GM19397 (cell line): ENCODE measurements around the gene STK26.
A peak's percentile ranks its signal among the peaks of the same experiment; 100 is the strongest.
"Not testable (repeated sequence)": the region's sequence is repeated elsewhere in the genome, so short reads cannot be mapped to it uniquely, and the experiment has no call there.

Experiments
- ATAC-seq: cut with Tn5 transposase; IDR thresholded peaks from one replicate; pipeline ENCODE4 v1.9.1; 2021; ENCODE audit warnings: mild to moderate bottlenecking, moderate library complexity; ENCODE audit not compliant: unreplicated experiment

The STK26 gene

GRCh38 chrX:132022967-132023895 is at the start of gene STK26:
Gene STK26 (plus strand): TSS chrX:132023302. CDS start chrX:132023618, 316 bp downstream.
- peak; percentile 84 for ATAC-seq

DNA sequence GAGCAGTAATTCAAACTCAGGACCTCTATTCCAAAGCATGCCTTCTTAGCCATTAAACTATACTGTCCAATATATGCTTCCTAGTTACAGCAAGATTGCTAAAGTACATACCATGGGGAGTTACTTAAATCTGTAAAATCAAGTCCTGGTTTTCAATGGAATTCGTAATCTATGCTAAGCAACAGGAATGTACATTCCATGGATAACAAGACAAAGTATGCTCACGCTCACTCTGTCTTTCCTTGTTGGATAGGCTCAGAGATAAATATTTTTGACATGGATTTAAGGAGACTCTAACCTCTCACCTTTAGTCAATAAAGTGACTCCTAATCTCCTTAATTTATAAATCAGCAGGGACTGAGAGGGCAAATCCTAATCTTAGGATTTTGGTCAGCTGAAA is 47.3 kb upstream of the STK26 start:
- no peak for ATAC-seq

- ATAC-seq = no peak
Measured at GRCh38 chrX:131977619-131978018, 45.5 kb upstream of the STK26 start.

DNA sequence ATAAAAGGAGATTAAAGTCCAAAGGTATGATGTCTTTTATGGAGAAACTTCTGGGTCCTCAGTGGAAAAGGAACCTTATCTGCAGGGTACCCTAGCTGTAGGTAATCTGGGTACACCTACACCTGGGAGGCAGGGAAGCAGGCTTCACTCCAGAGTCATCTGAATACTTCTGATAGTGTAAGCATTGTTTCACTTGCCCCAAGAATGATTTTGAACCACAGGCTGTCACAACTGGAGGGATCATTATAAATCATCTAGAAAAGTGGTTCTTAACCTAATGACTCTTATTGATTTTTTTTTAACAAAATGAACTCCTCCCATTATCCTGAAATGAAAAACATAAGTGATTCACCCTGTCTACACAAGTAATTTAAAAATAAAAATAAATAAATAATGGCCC is 44.0 kb upstream of the STK26 start:
- no peak for ATAC-seq

DNA sequence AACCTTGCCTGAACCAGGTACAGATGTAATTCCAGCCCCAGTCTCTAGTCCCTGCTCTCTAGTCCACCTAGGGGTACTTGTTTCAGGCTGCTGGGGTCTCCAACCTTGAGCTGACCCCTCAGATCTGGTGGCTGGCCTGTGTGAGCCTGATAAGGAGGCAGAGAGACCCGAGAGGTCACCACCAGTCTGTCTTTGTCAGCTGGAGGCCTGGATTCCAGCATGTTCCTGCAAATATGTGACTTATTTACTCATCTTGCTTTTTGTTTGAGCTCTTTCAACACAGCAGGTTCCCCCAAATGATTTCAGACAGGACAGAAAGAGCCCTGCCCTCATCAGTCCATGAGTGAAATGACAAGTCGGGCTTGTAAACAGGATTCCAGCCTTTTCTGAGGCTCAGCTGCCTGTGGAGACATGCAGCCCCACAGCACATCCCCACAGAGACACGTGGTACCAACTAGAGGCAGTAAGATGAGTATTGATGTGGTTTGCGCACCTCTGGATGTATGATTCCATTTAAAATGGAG is 37.5 kb upstream of the STK26 start:
- ATAC-seq = no peak

DNA sequence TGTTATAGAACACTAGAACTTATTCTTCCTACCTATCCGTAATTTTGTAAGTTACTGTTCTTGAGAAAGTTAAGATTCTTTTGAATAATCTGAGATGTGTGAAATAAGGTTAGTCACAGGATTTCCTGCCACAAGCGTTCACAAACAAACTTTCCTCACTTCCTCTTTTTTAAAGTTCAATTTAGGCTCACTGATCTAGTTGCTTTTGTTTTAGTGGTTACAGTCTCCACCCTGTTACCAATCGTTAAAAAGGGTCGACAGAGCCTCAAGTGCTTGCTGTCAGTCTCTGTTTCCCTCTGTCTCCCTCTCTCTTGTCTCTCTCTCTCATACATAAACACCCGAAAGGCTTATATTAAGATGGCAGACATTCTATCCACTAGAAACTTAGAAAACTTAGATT is 35.9 kb upstream of the STK26 start:
- peak; percentile 98 for ATAC-seq

DNA sequence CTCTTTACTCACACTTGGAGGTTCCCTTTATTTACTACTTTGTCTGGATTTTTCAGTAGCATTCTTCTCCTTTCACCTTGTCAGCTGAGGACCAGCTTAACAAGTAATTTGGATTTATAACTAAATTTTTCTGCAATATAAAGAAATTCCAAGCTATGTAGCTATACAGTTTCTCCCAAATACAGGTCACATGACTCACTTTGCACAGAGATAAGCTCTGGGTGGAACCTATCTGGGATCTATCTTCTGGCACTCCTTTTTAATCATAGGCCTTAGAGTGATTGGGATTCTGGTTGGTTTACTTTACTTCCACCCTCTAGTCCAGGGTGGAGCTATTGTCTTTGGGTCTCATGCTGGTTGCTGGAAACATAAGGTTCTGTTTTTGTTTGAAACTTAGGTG is 34.9 kb upstream of the STK26 start:
- no peak for ATAC-seq

DNA sequence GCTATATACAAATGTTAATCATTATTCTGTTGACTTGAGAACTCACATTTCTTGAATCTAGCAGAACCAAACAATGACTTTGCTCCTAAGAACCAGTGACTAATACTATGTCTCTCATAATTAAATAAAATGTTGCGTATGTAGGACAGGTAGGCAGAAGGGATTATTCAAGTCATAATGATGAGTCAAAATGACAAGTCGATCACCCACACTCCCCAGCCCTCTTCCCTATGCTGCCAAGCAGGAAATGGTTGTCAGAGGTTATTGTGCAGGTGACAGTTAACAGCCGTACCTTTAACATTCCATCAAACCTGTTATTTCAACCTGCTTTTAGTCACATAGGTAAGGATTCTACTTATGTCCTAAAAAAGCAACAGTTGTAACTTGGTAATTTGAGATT is 22.0 kb upstream of the STK26 start:
- ATAC-seq = no peak

- no peak for ATAC-seq
Measured at GRCh38 chrX:132004728-132005127, 18.4 kb upstream of the STK26 start.

GRCh38 chrX:132009350-132009749 is 13.8 kb upstream of the STK26 start:
- no peak for ATAC-seq

DNA sequence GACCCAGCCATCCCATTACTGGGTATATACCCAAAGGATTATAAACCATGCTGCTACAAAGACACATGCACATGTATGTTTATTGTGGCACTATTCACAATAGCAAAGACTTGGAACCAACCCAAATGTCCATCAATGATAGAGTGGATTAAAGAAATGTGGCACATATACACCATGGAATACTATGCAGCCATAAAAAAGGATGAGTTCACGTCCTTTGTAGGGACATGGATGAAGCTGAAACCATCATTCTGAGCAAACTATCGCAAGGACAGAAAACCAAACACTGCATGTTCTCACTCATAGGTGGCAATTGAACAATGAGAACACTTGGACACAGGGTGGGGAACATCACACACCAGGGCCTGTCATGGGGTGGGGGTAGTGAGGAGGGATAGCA is 12.9 kb upstream of the STK26 start:
- not testable (repeated sequence) for ATAC-seq

GRCh38 chrX:132015875-132016274 is 7.2 kb upstream of the STK26 start:
- ATAC-seq = no peak

DNA sequence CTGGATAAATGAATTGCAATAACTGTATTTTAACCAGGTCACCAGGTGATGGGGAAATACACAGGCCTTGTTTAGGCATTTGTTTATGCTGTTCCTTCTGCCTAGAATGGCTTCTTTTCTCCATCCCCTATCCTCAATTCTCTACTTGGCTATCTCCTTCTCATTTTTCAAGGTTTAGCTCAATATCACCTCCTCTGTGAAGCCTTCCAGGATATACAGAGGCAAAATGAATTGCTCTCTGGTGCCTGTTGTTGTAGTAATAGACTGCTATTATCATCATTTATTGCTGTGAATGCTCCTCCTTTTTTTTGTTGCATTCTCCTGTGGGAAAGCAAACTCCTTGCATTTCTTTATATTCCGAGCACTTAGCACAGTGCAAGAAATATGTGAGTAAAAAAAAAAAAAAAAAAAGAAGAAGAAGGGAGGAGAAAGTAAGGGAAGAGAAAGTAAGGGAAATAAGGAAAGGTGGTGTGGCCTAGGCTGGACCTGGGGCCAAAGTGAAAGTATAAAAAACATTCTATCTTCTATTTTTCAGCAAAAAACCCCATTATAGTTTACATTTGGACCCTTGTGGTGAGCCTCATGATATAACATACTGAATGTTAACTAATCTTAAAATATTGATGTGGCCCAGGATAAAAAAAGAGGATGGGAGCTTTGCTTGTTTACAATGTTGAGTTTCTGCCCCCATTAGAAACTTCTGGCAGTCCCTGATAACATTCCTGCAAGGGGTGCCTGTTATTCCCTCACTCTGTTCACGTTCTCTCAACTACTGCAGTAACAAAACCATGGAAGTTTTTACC is 6.3 kb upstream of the STK26 start:
- ATAC-seq = no peak

DNA sequence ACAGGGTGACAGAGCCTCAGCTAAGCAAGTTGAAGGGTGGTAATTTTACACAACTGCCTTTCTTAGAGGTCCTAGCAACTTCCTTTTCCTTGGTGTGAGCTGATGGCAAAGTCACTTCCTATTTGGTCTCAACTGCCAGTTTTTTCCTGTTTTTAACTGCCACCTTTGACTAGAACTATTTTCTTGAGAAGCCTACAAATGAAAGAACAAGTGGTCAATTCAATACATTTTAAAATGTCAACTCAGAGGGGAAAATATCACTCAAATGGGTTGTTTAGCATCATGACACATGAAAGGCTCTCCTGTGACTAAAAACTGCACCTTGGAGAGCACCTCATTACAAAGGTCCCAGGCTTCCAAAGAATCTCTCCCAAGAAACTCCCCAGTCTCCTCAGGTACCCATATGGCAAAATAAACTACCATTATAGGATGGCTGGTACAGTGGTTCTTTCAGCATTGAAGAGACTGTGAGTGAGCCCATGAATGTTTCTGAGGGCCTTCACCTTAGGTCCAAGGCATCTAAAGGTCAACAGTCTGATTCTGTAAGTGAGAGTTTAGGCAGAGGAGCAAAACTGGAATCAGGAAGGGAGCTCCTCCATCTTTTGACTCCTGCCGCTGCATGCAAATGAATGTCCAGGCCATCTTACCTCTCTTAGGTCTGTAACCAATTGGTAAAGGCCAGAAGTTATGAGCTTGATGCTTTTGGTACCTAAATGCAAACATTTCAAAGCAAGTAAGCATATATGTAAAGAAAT is 5.5 kb upstream of the STK26 start:
- no peak for ATAC-seq

DNA sequence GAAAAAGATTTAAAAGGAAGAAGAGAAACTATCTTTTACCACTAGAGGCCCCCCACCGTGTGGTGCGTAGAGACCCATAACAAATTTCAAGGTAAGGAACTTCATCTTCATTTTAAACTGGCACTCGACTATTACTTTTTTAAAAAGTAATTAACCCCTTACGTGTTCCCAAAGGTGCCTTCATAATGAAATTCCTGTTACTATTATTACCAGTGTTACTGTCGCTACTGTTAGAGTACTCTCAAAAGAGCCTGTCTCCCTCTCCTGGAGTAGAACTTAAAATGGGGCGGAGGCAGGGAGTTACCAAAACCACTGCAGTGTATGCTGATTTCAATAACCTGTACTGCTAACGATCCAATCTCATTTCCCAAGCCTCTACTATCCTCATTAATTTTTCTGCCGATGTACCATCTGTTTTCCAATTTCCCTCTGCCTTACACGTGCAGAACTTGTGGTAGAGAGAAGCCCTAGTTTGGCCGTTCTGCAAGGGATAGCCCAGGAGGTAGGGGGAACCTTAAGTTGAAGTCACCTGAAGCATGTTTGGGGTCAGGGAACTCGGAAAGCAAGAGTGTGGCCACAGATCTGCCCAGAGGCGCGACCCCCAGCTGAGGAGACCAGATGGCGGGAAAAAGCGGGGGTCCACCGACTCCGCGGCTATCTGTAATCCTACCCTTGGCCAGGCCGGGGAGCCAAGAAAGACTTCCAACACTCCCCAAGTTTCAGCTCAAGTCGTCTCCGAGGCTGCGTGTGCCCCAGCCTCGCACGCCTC is 720 bp upstream of the STK26 start:
- peak; percentile 24 for ATAC-seq

- ATAC-seq = peak; percentile 49
Measured at GRCh38 chrX:132023896-132024386, 839 bp downstream of the STK26 start.

DNA sequence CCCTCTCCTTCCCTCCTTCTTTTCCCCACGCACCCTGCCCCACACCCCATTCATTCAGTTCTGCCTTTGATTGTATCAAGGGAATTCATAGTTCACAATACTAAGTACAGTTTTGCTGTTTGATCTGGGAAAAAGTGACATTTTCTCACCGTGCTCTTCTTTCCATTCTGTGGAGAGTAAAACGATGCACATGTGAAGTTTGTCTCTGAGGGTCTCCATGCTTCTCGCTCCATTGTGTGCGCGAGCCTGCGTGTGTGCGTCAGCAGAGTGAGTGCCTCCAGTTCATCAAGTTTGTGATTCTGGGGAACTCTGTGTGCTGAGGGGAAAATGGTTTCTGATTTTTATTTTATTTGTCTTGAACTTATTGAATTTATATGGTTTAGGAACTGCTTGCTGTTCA is 1.9 kb downstream of the STK26 start:
- ATAC-seq = no peak

DNA sequence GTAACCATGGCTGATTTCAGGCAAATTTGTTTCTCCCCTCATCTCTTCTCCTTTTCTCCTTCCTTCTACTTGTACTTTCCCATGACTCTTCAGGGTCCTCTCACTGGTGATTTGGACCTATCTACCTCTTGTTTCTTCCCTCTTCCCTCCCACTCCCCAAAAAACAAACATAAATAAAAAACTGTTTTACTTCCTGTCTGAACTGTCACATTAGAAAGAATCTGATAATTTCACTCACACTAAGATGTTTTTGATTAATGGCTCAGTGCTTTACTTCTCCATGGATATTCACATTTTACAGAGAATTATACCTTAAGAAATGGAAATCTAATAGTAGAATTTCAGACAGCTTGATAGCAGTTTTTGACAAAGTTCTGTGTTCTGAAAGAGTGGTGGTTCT is 7.2 kb downstream of the STK26 start:
- ATAC-seq = no peak

- ATAC-seq = no peak
Measured at GRCh38 chrX:132031867-132032266, 8.8 kb downstream of the STK26 start.

DNA sequence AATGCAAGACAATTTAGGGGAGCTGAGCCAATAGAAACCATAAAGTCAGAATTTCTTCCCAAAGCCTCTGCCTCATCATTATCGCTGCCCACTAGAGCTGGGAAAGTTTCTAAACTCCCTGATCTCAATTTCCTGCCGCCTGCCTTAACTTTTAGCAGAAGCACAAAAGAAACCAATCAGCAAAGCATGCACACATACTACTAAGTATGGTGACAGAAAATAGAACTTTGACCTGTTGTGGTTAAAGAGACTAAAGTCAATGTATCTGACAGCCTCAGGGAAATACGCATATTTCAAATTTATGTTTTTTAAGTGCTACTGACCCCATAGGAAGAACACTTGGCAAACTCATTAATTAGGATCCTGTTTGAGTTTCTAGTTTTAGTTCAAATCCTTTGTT is 10.1 kb downstream of the STK26 start:
- ATAC-seq = no peak
